HG03280 (cell line): ENCODE measurements around the gene NAALAD2.
"Not testable (repeated sequence)": the region's sequence is repeated elsewhere in the genome, so short reads cannot be mapped to it uniquely, and the experiment has no call there.

Experiments
- ATAC-seq: cut with Tn5 transposase; IDR thresholded peaks from one replicate; pipeline ENCODE4 v1.9.1; 2021; ENCODE audit warnings: mild to moderate bottlenecking, moderate library complexity; ENCODE audit not compliant: unreplicated experiment

NAALAD2 gene

DNA sequence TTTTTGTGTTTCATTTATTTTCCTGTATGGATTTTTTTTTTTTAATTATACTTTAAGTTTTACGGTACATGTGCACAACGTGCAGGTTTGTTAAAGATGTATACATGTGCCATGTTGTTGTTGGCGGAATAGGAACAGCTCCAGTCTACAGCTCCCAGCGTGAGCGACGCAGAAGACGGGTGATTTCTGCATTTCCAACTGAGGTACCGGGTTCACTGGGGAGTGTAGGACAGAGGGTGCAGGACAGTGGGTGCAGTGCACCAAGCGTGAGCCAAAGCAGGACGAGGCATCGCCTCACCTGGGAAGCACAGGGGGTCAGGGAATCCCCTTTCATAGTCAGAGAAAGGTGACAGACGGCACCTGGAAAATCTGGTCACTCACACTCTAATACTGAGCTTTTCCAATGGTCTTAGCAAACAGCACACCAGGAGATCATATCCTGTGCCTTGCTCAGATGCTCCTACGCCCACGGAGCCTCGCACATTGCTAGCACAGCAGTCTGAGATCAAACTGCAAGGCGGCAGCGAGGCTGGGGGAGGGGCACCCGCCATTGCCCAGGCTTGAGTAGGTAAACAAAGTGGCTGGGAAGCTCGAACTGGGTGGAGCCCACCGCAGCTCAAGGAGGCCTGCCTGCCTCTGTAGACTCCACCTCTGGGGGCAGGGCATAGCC lies 105.6 kb downstream of the NAALAD2 start:
- not testable (repeated sequence) for ATAC-seq

DNA sequence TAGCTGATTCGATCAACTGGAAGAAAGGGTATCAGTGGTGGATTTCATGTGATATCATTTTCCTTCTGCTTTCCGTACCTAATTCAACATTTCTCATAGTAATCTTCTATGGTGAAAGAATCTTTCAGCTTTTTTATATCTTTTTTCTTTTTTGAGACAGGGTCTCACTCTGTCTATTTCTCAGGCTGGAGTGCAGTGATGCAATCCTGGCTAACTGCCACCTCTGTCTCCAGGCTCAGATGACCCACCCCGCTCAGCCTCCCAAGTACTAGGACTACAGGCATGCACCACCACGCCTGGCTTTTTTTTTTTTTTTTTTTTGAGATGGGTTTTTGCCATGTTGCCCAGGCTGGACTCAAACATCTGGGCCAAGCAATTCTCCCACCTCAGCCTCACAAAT lies 107.0 kb downstream of the NAALAD2 start:
- ATAC-seq, result no peak
